IMR-90 (cell line): ENCODE results near the gene PTGES3. TPM values are rescaled to one million over a fixed set of nuclear protein-coding genes. Genes with fewer than 3 reads are reported as not detected.

Experiments
- ATAC-seq: fragments of 200-7000 bp; cut with Tn5 transposase; 2 replicates; pipeline ENCODE4 v1.9.1; 2020; ENCODE audit warnings: low read depth, mild to moderate bottlenecking, moderate library complexity
- BruUV-seq: library from RNA; stranded (reverse); fragments of 400-500 nt; replicated peaks from 2 replicates; lab custom pipeline; 2021; lab: Mats Ljungman, UMichigan
- CTCF ChIA-PET: fragments of 300-600 bp; formaldehyde crosslinking; extraction: SDS; loops from one replicate; lab custom pipeline; 2021; ENCODE audit warnings: antibody characterized with exemption; lab: Yijun Ruan, JAX
- POLR2A ChIA-PET: fragments of 300-600 bp; sonication (Branson Sonifier 250); formaldehyde crosslinking; loops from one replicate; lab custom pipeline; 2022; ENCODE audit warnings: antibody characterized with exemption; ENCODE audit not compliant: unreplicated experiment; lab: Charles Lee
- DNase-seq: peaks from one replicate; pipeline ENCODE4 v3.0.0; 2013
- H2AFZ ChIP-seq: replicated peaks from 2 replicates; pipeline ENCODE3; 2013; ENCODE audit warnings: low read length, mild to moderate bottlenecking; ENCODE audit not compliant: poor library complexity
- H2AK5ac ChIP-seq: 2 replicates; pipeline ENCODE4 v1.6.1; 2013; ENCODE audit warnings: low read depth, low read length, inconsistent platforms
- H2AK9ac ChIP-seq: replicated peaks from 2 replicates; pipeline ENCODE3; 2013; ENCODE audit warnings: mild to moderate bottlenecking, low read depth, low read length, moderate library complexity; ENCODE audit not compliant: poor library complexity
- H2BK120ac ChIP-seq: 2 replicates; pipeline ENCODE4 v1.6.1; 2013; ENCODE audit warnings: low read depth, low read length, inconsistent platforms
- H2BK15ac ChIP-seq: 3 replicates; pipeline ENCODE4 v1.6.1; 2013; ENCODE audit warnings: low read depth, low read length, inconsistent platforms
- H2BK20ac ChIP-seq: 2 replicates; pipeline ENCODE4 v1.6.1; 2013; ENCODE audit warnings: low read depth, mild to moderate bottlenecking, inconsistent platforms, low read length, moderate library complexity
- H2BK5ac ChIP-seq: 2 replicates; pipeline ENCODE4 v1.6.1; 2013; ENCODE audit warnings: mild to moderate bottlenecking, low read depth, low read length, inconsistent platforms; ENCODE audit not compliant: poor library complexity, severe bottlenecking
- H3K14ac ChIP-seq: replicated peaks from 2 replicates; pipeline ENCODE4 v1.6.1; 2013; ENCODE audit warnings: low read depth, low read length, inconsistent platforms
- H3K18ac ChIP-seq: 2 replicates; pipeline ENCODE4 v1.6.1; 2013; ENCODE audit warnings: low read depth, low read length, control low read depth
- H3K23ac ChIP-seq: 2 replicates; pipeline ENCODE4 v1.6.1; 2013; ENCODE audit warnings: low read depth, low read length, inconsistent platforms
- H3K27ac ChIP-seq: 2 replicates; pipeline ENCODE4 v1.5.1; 2013; ENCODE audit warnings: mild to moderate bottlenecking, control low read depth, low read length; ENCODE audit not compliant: insufficient read depth
- H3K27me3 ChIP-seq: 2 replicates; pipeline ENCODE4 v1.6.1; 2013; ENCODE audit warnings: low read length; ENCODE audit not compliant: control insufficient read depth, insufficient read depth
- H3K36me3 ChIP-seq: 2 replicates; pipeline ENCODE4 v1.6.1; 2013; ENCODE audit warnings: low read length, mixed read lengths; ENCODE audit not compliant: control insufficient read depth, insufficient read depth
- H3K4ac ChIP-seq: 2 replicates; pipeline ENCODE4 v1.6.1; 2013; ENCODE audit warnings: low read depth, low read length, inconsistent platforms
- H3K4me1 ChIP-seq: 2 replicates; pipeline ENCODE4 v1.6.1; 2013; ENCODE audit warnings: low read length, mixed read lengths; ENCODE audit not compliant: control insufficient read depth, insufficient read depth
- H3K4me2 ChIP-seq: 2 replicates; pipeline ENCODE4 v1.6.1; 2013; ENCODE audit warnings: low read depth, mild to moderate bottlenecking, control low read depth, low read length, moderate library complexity
- H3K4me3 ChIP-seq: 2 replicates; pipeline ENCODE4 v1.5.1; 2013; ENCODE audit warnings: low read depth, mild to moderate bottlenecking, control low read depth, low read length, moderate library complexity; ENCODE audit not compliant: insufficient read depth
- H3K56ac ChIP-seq: 2 replicates; pipeline ENCODE4 v1.6.1; 2013; ENCODE audit warnings: low read length, inconsistent platforms; ENCODE audit not compliant: insufficient read depth; ENCODE audit errors: extremely low read depth
- H3K79me1 ChIP-seq, 2 experiments: 2 replicates each; pipeline ENCODE4 v1.6.1; 2013; ENCODE audit warnings: low read length in 2 of 2, inconsistent platforms in 1 of 2, low read depth in 1 of 2
- H3K9ac ChIP-seq: 2 replicates; pipeline ENCODE4 v1.6.1; 2013; ENCODE audit warnings: low read depth, low read length, control low read depth
- H3K9me1 ChIP-seq: 2 replicates; pipeline ENCODE4 v1.6.1; 2013; ENCODE audit warnings: low read length, inconsistent platforms; ENCODE audit not compliant: insufficient read depth
- H3K9me3 ChIP-seq: 2 replicates; pipeline ENCODE4 v1.6.1; 2013; ENCODE audit warnings: low read length; ENCODE audit not compliant: control insufficient read depth, insufficient read depth
- H4K20me1 ChIP-seq: 2 replicates; pipeline ENCODE4 v1.6.1; 2013; ENCODE audit warnings: low read length, inconsistent platforms; ENCODE audit not compliant: insufficient read depth
- H4K5ac ChIP-seq: 2 replicates; pipeline ENCODE4 v1.6.1; 2013; ENCODE audit warnings: mild to moderate bottlenecking, low read depth, low read length, control low read depth
- H4K8ac ChIP-seq, 2 experiments: 2 replicates each; pipeline ENCODE4 v1.6.1; 2013; ENCODE audit warnings: low read depth in 2 of 2, low read length in 2 of 2, control low read depth in 1 of 2, inconsistent platforms in 1 of 2
- H4K91ac ChIP-seq: 2 replicates; pipeline ENCODE4 v1.6.1; 2013; ENCODE audit warnings: low read depth, low read length, inconsistent platforms; ENCODE audit not compliant: insufficient read depth
- BHLHE40 ChIP-seq: fragments of 150-350 bp; IDR thresholded peaks from 2 replicates; pipeline ENCODE4 v1.6.1; 2016; ENCODE audit warnings: mild to moderate bottlenecking, low read depth, low read length
- CEBPB ChIP-seq: IDR thresholded peaks from 2 replicates; pipeline ENCODE4 v1.6.1; 2012; ENCODE audit warnings: low read depth, low read length, improper control_type of control experiment
- MXI1 ChIP-seq: IDR thresholded peaks from 2 replicates; pipeline ENCODE4 v1.6.1; 2012; ENCODE audit warnings: low read depth, mild to moderate bottlenecking, low read length, moderate library complexity, borderline replicate concordance
- POLR2A ChIP-seq: IDR thresholded peaks from 2 replicates; pipeline ENCODE4 v1.6.1; 2012; ENCODE audit warnings: mild to moderate bottlenecking, low read depth, low read length
- RCOR1 ChIP-seq: IDR thresholded peaks from 2 replicates; pipeline ENCODE4 v1.6.1; 2012; ENCODE audit warnings: mild to moderate bottlenecking, low read length, improper control_type of control experiment; ENCODE audit not compliant: insufficient replicate concordance
- RFX5 ChIP-seq: IDR thresholded peaks from 2 replicates; pipeline ENCODE4 v1.8.0; 2012; ENCODE audit warnings: low read depth, mild to moderate bottlenecking, low read length, moderate library complexity
- WGBS, 2 experiments: methylation state at CpG; one replicate each; pipeline versions ENCODE4 v1.1.5 to v1.1.7; 2013; ENCODE audit warnings: missing lambda C conversion rate in 2 of 2; ENCODE audit not compliant: insufficient read length in 1 of 2; ENCODE audit errors: extremely low coverage in 2 of 2; 5-methylcytosine and 5-hydroxymethylcytosine counted together
- dilution Hi-C: fragments of 300-500 bp; cut with HindIII; formaldehyde crosslinking; loops from one replicate; pipeline ENCODE4 v1.14.3; 2018; ENCODE audit warnings: low sequenced_read_pairs; ENCODE audit not compliant: unreplicated experiment
- in situ Hi-C: fragments of 300-500 bp; cut with MboI; formaldehyde crosslinking; loops from 3 replicates; pipeline ENCODE4 v1.14.3; 2019; ENCODE audit warnings: low sequenced_read_pairs, inconsistent platforms, mixed read lengths
- intact Hi-C: fragments of 100-400 bp; cut with micrococcal nuclease; formaldehyde crosslinking; loops from 2 replicates; pipeline ENCODE4 v1.10.0; 2022
- polyA plus RNA-seq, 3 experiments: library from polyadenylated mRNA; depleted of rRNA; stranded (reverse); fragments of >200 nt; gene quantifications; 2 replicates each; pipeline ENCODE4 v1.2.3, GENCODE V29; 2012; ENCODE audit warnings: low replicate concordance in 1 of 3
- total RNA-seq: library from RNA; depleted of rRNA; stranded (reverse); fragments of >200 nt; gene quantifications from 2 replicates; pipeline ENCODE4 v1.2.3, GENCODE V29; 2012
- TF ChIP-seq, protein P1 (sequence below): conservative IDR thresholded peaks from 2 replicates; pipeline ENCODE4 v1.5.1; 2012; ENCODE audit warnings: mild to moderate bottlenecking, low read depth, low read length, improper control_type of control experiment

The PTGES3 gene
- total and polyA plus RNA-seq, 2 of the 4 experiments (the other 2 are of a cell fraction): 42.7 to 73.2 TPM

GRCh38 chr12:56723889-56724700, 36.0 kb upstream of the PTGES3 start:
- H4K20me1 ChIP-seq: peaks cover 51% of the 10 kb centered on the region

More at GRCh38 chr12:56723889-56724700, 36.0 kb upstream of the PTGES3 start:
- Histone ChIP-seq H2BK120ac (peak overlapping the region; percentile 58), H3K4me3 (peak overlapping the region; percentile 80), H3K27ac (peak overlapping the region; percentile 76), H3K9me1 (peaks cover 27% of the 10 kb centered on the region), H4K5ac (peak overlapping the region; percentile 80), H3K27me3 (no peaks in the 10 kb centered on the region), H2AK5ac (peak overlapping the region; percentile 98), H2AK9ac (peak overlapping the region; percentile 100), H3K18ac (peak overlapping the region; percentile 40), H2BK20ac (no peak overlapping the region), H3K79me1 (peaks cover 0 to 46% of the 10 kb centered on the region in 2 experiments; a peak in 3 of 4 replicates), H3K14ac (peak overlapping the region; percentile 99), H3K4ac (peak overlapping the region; percentile 99), H3K36me3 (peaks cover 29% of the 10 kb centered on the region), H3K4me1 (peaks cover 5% of the 10 kb centered on the region), H4K91ac (peak overlapping the region; percentile 96), H3K9ac (peak overlapping the region; percentile 96), H2BK15ac (0 out of 3 replicates have a peak overlapping the region, but pooled peaks have one; percentile 4), H3K56ac (peak overlapping the region; percentile 98), H2BK5ac (peak overlapping the region; percentile 83), H4K8ac (peak overlapping the region; percentile 92 to 93), H3K4me2 (peak overlapping the region; percentile 95), H3K23ac (peak overlapping the region; percentile 96), H2AFZ (peak overlapping the region; percentile 40), H3K9me3 (no peaks in the 10 kb centered on the region)
- no TSS peak for BruUV-seq
- intact Hi-C loops: loop anchor here (2.0 kb wide), 2 partner anchors 87 to 95 kb away; no protein-coding TSS in a partner anchor
- 0% methylated on average over 1 of the region's 14 CpGs; no CpG with 5 or more reads in 1 of the 2 experiments for WGBS, 2 experiments
- DNase-seq: peak; percentile 86
- peak; percentile 2; the same call in 1 of the 2 replicates for ATAC-seq
- ChIA-PET POLR2A (interaction anchor here (0.6 kb wide), 1 partner anchor 38 kb away, joined by 3 read pairs; no protein-coding TSS in a partner anchor), CTCF (no interaction called here)
- dilution Hi-C loops: no loop called here
- TF ChIP-seq POLR2A (peak; percentile 68; the same call in 1 of the 2 replicates), RCOR1 (no peak), RFX5 (no peak), CEBPB (peak; percentile 71), MXI1 (peak; percentile 79; the same call in 1 of the 2 replicates), BHLHE40 (no peak)
- TF ChIP-seq, protein P1, sequence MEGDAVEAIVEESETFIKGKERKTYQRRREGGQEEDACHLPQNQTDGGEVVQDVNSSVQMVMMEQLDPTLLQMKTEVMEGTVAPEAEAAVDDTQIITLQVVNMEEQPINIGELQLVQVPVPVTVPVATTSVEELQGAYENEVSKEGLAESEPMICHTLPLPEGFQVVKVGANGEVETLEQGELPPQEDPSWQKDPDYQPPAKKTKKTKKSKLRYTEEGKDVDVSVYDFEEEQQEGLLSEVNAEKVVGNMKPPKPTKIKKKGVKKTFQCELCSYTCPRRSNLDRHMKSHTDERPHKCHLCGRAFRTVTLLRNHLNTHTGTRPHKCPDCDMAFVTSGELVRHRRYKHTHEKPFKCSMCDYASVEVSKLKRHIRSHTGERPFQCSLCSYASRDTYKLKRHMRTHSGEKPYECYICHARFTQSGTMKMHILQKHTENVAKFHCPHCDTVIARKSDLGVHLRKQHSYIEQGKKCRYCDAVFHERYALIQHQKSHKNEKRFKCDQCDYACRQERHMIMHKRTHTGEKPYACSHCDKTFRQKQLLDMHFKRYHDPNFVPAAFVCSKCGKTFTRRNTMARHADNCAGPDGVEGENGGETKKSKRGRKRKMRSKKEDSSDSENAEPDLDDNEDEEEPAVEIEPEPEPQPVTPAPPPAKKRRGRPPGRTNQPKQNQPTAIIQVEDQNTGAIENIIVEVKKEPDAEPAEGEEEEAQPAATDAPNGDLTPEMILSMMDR: no peak
- in situ Hi-C loops: no loop called here
